ENCODE data around the gene BEST2.
A peak's percentile ranks its signal among the peaks of the same experiment; 100 is the strongest.

The BEST2 gene

DNA sequence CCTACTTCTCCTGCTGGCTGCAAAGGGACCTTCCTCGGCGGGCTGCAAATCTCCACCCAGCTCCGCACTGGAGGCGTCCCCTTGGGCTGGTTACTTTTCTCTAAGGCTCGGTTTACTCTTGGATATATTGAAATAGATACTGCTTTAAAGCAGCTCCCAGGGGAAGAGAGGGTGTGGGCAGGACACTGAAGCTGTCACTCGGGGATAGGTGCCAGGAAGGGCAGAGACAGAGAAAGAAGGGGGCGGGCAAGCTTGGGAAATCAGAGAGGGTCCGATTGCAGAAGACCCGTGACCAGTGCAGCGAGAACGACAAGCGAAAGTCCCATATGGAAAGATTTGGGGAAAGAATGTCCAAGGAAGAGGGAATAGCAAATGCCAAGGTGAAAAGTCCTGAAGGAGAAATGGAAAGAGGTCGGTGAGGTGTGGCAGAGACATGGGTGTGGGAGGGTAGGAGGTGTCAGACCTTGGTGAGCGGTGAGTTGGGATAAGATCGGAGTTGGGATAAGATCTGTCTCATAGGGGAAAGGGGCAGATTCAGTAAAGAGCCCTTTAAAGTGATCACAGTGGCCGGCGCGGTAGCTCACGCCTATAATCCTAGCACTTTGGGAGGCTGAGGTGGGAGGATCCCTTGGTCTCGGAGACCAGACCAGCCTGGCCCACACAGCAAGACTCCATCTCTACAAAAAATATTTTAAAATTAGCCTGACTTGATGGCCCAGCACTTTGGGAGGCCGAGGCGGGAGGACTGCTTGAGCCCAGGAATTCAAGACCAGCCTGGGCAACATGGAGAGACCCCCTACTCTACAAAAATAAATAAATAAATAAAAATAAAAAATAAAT, 50.9 kb downstream of the BEST2 start:
- DNase-seq: no peak

DNA sequence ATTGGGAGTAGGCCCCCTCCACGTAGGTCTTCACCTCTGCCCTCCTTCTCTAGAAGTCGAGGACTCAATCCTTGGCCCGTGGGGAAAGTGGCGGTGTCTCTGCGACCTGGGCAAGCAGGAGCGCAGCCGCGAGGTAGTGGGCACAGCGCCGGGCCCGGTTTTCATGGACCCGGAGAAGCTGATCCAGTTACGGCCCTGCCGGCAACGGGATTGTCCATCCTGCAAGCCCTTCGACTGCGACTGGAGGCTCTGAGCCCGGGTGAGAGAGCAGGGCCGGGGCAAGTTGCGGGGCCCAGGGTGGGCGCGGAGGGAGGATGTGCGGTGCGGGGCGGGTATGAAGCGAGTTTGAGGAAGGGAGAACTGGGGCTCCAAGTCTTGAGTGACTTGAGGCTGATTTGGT, 52.5 kb downstream of the BEST2 start:
- DNase-seq: no peak

DNA sequence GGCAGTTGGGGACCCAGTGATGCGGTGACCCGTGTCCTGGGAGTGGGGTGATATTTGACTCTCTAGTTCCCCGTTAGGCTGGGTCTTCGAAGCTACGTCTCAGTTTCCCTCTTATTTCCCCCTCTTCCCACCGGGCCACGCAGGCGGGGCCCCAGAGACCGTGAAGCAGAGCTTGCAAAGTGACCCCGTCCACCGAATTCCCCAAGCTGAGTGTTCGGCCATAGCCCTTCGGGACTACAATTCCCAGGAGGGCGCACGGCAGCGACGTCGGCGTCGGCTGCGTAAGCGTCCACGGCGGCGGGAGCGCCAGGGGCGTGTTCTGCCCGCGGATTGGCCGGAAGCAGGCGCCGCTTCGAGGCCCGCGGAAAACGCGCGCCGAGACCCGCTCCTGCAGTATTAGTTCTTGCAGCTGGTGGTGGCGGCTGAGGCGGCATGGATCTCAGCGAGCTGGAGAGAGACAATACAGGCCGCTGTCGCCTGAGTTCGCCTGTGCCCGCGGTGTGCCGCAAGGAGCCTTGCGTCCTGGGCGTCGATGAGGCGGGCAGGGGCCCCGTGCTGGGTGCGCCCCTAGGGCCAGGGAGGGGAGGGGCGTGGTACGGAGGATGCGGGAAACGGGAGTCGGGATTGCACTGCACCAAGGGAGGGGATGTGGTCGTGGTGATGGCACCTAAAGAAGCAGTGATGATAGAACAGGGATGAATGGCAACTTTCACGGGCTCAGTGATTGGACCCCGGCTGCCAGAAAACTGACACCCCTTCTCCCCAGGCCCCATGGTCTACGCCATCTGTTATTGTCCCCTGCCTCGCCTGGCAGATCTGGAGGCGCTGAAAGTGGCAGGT, 54.9 kb downstream of the BEST2 start, which contains the start of gene RNASEH2A:
TSS of gene RNASEH2A (plus strand) at position 343 of the 840 bp plus-strand sequence. CDS start at position 433, 90 bp downstream.
- peak; percentile 93 for DNase-seq
